Breast epithelium (tissue), 3 donors: ENCODE data around the gene ADGRF4.

Experiments
- CTCF ChIP-seq, 3 donors: fragments of 450-650 bp; IDR thresholded peaks; one replicate each; pipeline ENCODE4 v1.5.1; 2016 to 2017; ENCODE audit warnings: antibody characterized with exemption in 3 of 3, mild to moderate bottlenecking in 3 of 3, moderate library complexity in 3 of 3
- POLR2A ChIP-seq: fragments of 450-650 bp; IDR thresholded peaks from one replicate; pipeline ENCODE4 v1.6.1; 2016; ENCODE audit warnings: antibody characterized with exemption, mild to moderate bottlenecking, moderate library complexity
- POLR2AphosphoS5 ChIP-seq, 3 donors: sonication (generic); formaldehyde crosslinking; IDR thresholded peaks; one replicate each; pipeline ENCODE4 v1.6.1; 2017; ENCODE audit warnings: antibody characterized with exemption in 3 of 3

GRCh38 chr6:47743744-47744143 lies 45.4 kb downstream of the ADGRF4 start:
- TF ChIP-seq CTCF (IDR thresholded peaks at IDR 0.05) = no peak
- no peak for TF ChIP-seq POLR2A
- TF ChIP-seq POLR2AphosphoS5 (IDR thresholded peaks at IDR 0.05) = no peak
